Measurements from ENCODE around the gene FGD5.

The FGD5 gene

GRCh38 chr3:14779069-14779685, 39.6 kb upstream of the FGD5 start:
- Histone ChIP-seq H3K27me3 (replicated peaks; ENCODE audit: control insufficient read depth, insufficient read depth, low read length) (peaks cover 9% of the 10 kb centered on the region), H3K9ac (ENCODE audit: low read length) (no peak overlapping the region), H3K4me1 (ENCODE audit: control insufficient read depth, insufficient read depth, low read length) (peaks cover under 1% of the 10 kb centered on the region), H3K9me3 (ENCODE audit: control insufficient read depth, low read length) (peaks cover 14% of the 10 kb centered on the region), H3K36me3 (ENCODE audit: control insufficient read depth, insufficient read depth, low read length, severe bottlenecking) (no peaks in the 10 kb centered on the region), H3K4me3 (ENCODE audit: low read length) (no peak overlapping the region)
- no peak for DNase-seq (ENCODE audit: low read depth)

DNA sequence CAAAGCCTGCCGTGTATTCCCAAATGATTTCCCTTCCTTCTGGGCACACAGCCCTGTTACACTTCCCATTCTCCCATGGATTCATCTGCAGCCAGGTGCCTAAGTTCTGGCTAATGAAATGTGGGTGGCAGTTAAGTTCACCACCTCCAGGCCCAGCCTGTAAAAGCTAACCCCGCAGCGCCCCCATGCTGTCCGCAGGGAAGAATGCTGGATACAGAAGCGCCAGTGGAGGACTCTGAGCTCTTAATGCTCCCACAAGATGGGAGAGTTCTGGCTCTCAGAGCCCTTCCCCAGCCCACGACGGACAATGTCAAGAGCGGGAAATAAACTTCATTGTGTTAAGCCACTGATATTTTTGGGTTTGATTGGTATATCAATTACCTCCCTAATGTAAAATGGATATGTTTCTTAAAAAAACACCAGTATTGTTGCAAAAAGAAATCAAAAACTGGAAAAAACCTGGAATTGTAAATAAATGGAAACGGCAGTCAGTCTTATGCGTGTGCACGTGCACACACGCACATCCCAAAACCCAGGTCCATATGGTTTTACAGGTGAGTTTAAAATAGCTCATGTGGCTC, 37.7 kb upstream of the FGD5 start:
- Histone ChIP-seq H3K9ac (ENCODE audit: low read length) (no peak overlapping the region), H3K9me3 (ENCODE audit: control insufficient read depth, low read length) (peaks cover 14% of the 10 kb centered on the region), H3K36me3 (ENCODE audit: control insufficient read depth, insufficient read depth, low read length, severe bottlenecking) (no peaks in the 10 kb centered on the region), H3K4me1 (ENCODE audit: control insufficient read depth, insufficient read depth, low read length) (peaks cover 3% of the 10 kb centered on the region), H3K27me3 (replicated peaks; ENCODE audit: control insufficient read depth, insufficient read depth, low read length) (peaks cover 16% of the 10 kb centered on the region), H3K4me3 (ENCODE audit: low read length) (no peak overlapping the region)
- DNase-seq (ENCODE audit: low read depth): peak; percentile 20

GRCh38 chr3:14783480-14784086, 35.2 kb upstream of the FGD5 start:
- peaks cover 19% of the 10 kb centered on the region for H3K9me3 ChIP-seq (ENCODE audit: control insufficient read depth, low read length)
- no peak for DNase-seq (ENCODE audit: low read depth)
- peaks cover 3% of the 10 kb centered on the region for H3K4me1 ChIP-seq (ENCODE audit: control insufficient read depth, insufficient read depth, low read length)
- peaks cover 28% of the 10 kb centered on the region for H3K27me3 ChIP-seq (replicated peaks; ENCODE audit: control insufficient read depth, insufficient read depth, low read length)
- H3K9ac ChIP-seq (ENCODE audit: low read length): no peak overlapping the region
- H3K4me3 ChIP-seq (ENCODE audit: low read length): no peak overlapping the region
- H3K36me3 ChIP-seq (ENCODE audit: control insufficient read depth, insufficient read depth, low read length, severe bottlenecking): no peaks in the 10 kb centered on the region

DNA sequence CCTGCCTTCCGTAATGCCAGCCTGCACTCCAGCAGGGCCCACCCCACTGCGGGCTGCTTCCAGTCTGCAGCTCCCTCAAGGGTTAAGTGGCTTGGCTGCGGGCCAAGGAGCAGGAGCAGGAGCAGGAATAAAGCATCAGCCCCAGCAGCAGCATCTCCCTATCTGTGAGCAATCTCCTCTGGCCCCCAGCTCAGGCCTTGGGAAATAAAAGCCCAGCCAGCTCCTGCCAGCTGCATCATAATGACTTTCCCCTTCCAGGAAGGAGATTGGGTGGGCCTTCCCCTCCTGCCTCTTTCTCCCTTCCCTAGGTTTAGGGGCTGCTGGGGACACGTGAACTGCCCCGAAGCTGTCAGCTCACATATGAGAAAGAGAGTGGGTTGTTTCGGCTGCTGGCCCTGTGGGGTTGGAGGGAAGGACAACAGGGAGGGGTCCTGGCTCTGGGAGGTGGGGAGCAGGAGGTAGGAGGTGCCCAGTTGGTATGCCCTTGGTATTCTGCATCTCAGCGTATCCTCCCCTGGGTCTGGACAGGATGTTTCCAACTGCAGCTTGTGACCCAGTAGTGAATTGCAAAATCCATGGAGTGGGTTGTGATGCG, 34.6 kb upstream of the FGD5 start:
- peaks cover 28% of the 10 kb centered on the region for H3K27me3 ChIP-seq (replicated peaks; ENCODE audit: control insufficient read depth, insufficient read depth, low read length)
- peaks cover 13% of the 10 kb centered on the region for H3K9me3 ChIP-seq (ENCODE audit: control insufficient read depth, low read length)
- H3K4me3 ChIP-seq (ENCODE audit: low read length): no peak overlapping the region
- no peaks in the 10 kb centered on the region for H3K36me3 ChIP-seq (ENCODE audit: control insufficient read depth, insufficient read depth, low read length, severe bottlenecking)
- no peak overlapping the region for H3K9ac ChIP-seq (ENCODE audit: low read length)
- peaks cover 3% of the 10 kb centered on the region for H3K4me1 ChIP-seq (ENCODE audit: control insufficient read depth, insufficient read depth, low read length)
- DNase-seq (ENCODE audit: low read depth): no peak

DNA sequence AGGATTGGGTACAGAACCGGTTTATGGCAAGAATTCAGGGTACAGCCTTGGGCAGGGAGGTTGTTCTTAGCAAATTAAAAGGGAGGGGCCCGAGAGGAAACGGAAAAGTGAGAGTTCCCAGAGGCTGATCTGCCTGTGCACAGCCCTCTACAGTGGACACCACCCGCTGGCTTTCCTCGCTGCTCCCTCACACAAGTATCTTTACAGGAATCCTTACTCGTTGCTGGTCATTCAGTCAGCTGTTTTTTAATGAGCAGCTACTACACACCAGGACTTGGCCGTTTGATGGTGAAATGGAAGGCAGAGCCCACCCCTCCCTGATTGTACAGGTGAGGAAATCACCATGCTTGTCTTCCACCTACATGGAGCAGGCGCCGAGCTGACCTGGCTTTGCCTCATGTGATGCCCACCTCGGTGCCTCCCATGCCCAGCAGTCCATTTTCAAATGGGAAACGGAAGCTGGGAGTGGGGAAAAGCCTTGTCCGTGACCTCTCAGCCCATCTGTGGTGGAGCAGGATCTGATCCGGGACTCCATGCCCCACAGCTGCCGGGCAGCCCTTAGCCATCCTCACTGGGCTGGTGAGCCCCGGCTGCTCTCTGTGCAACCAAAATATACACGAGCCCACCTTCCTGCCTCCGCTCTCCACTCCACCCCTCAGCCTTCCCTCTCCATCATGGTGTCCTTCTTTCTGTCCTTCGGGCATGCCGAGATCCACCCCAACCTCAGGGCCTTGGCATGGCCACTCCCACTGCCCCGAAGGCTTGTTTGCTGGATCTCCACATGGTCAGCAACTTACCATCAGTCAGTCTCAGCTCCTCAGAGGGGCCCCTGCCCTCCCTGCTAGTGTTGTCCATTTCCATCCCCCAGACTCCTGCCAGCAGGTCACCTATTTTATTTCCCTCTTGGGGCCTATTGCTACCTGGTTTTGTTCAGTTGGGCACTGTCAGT, 33.3 kb upstream of the FGD5 start:
- peaks cover 36% of the 10 kb centered on the region for H3K27me3 ChIP-seq (replicated peaks; ENCODE audit: control insufficient read depth, insufficient read depth, low read length)

GRCh38 chr3:14786369-14786768, 32.4 kb upstream of the FGD5 start:
- no peaks in the 10 kb centered on the region for H3K36me3 ChIP-seq (ENCODE audit: control insufficient read depth, insufficient read depth, low read length, severe bottlenecking)
- peaks cover 7% of the 10 kb centered on the region for H3K9me3 ChIP-seq (ENCODE audit: control insufficient read depth, low read length)
- H3K9ac ChIP-seq (ENCODE audit: low read length): no peak overlapping the region
- no peak overlapping the region for H3K4me3 ChIP-seq (ENCODE audit: low read length)
- H3K4me1 ChIP-seq (ENCODE audit: control insufficient read depth, insufficient read depth, low read length): peaks cover 3% of the 10 kb centered on the region
- peaks cover 43% of the 10 kb centered on the region for H3K27me3 ChIP-seq (replicated peaks; ENCODE audit: control insufficient read depth, insufficient read depth, low read length)
- DNase-seq (ENCODE audit: low read depth): no peak

More for the DNA sequence above, 33.3 kb upstream of the FGD5 start:
- H3K36me3 ChIP-seq (ENCODE audit: control insufficient read depth, insufficient read depth, low read length, severe bottlenecking): no peaks in the 10 kb centered on the region
- no peak overlapping the region for H3K9ac ChIP-seq (ENCODE audit: low read length)
- no peak overlapping the region for H3K4me3 ChIP-seq (ENCODE audit: low read length)
- no peak for DNase-seq (ENCODE audit: low read depth)
- peaks cover 3% of the 10 kb centered on the region for H3K4me1 ChIP-seq (ENCODE audit: control insufficient read depth, insufficient read depth, low read length)
- H3K9me3 ChIP-seq (ENCODE audit: control insufficient read depth, low read length): peaks cover 7% of the 10 kb centered on the region

- no peak overlapping the region for H3K9ac ChIP-seq (ENCODE audit: low read length)
- no peak overlapping the region for H3K4me3 ChIP-seq (ENCODE audit: low read length)
- no peaks in the 10 kb centered on the region for H3K36me3 ChIP-seq (ENCODE audit: control insufficient read depth, insufficient read depth, low read length, severe bottlenecking)
- no peak for DNase-seq (ENCODE audit: low read depth)
- H3K27me3 ChIP-seq (replicated peaks; ENCODE audit: control insufficient read depth, insufficient read depth, low read length): peaks cover 43% of the 10 kb centered on the region
- H3K9me3 ChIP-seq (ENCODE audit: control insufficient read depth, low read length): peaks cover 7% of the 10 kb centered on the region
- H3K4me1 ChIP-seq (ENCODE audit: control insufficient read depth, insufficient read depth, low read length): peaks cover 3% of the 10 kb centered on the region
These were observed 31.1 kb upstream of the FGD5 start for GRCh38 chr3:14787630-14788029.

DNA sequence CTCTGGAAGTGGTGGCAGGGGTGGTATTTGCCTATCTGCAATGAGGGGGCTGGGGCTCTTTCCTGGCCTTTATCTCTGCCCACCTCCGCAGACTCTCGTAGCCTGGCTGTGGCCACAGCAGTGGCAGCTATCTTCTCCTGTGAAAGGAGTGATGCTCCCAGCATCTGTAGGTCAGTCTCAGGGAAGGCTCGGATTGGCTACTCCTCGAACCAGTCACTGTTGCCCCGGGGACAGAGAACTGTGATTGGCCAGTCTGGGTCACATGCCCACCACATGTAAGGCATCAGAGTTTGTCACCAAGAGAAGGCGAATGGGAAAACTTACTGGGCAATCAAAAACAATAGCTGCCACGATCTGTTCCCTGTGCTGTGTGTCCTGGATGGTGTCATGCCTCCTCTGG, 30.1 kb upstream of the FGD5 start:
- Histone ChIP-seq H3K9me3 (ENCODE audit: control insufficient read depth, low read length) (peaks cover 7% of the 10 kb centered on the region), H3K4me1 (ENCODE audit: control insufficient read depth, insufficient read depth, low read length) (peaks cover 3% of the 10 kb centered on the region), H3K27me3 (replicated peaks; ENCODE audit: control insufficient read depth, insufficient read depth, low read length) (peaks cover 43% of the 10 kb centered on the region), H3K4me3 (ENCODE audit: low read length) (no peak overlapping the region), H3K9ac (ENCODE audit: low read length) (no peak overlapping the region), H3K36me3 (ENCODE audit: control insufficient read depth, insufficient read depth, low read length, severe bottlenecking) (no peaks in the 10 kb centered on the region)
- DNase-seq (ENCODE audit: low read depth): no peak

DNA sequence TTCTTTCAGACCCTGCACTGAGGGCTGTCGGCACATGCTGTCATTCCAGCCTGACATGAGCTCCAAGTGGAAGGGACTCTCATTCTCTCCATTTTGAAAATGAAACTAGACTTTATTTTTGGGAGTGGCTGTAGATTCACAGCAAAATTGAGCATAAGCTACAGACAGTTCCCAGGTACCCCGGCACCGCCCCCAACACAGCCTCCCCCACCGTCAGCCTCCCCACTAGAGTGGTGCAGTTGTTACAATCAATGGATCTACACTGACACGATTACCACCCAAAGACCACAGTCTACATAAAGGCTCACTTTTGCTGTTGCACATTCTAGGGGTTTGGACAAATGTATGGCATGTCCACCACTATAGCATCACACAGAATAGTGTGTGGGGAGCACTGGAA, 29.5 kb upstream of the FGD5 start:
- no peak for DNase-seq (ENCODE audit: low read depth)
- H3K27me3 ChIP-seq (replicated peaks; ENCODE audit: control insufficient read depth, insufficient read depth, low read length): peaks cover 44% of the 10 kb centered on the region
- peaks cover 7% of the 10 kb centered on the region for H3K9me3 ChIP-seq (ENCODE audit: control insufficient read depth, low read length)
- H3K4me1 ChIP-seq (ENCODE audit: control insufficient read depth, insufficient read depth, low read length): peaks cover 2% of the 10 kb centered on the region
- no peak overlapping the region for H3K4me3 ChIP-seq (ENCODE audit: low read length)
- no peak overlapping the region for H3K9ac ChIP-seq (ENCODE audit: low read length)
- H3K36me3 ChIP-seq (ENCODE audit: control insufficient read depth, insufficient read depth, low read length, severe bottlenecking): no peaks in the 10 kb centered on the region

GRCh38 chr3:14789640-14790285, 29.0 kb upstream of the FGD5 start:
- H3K36me3 ChIP-seq (ENCODE audit: control insufficient read depth, insufficient read depth, low read length, severe bottlenecking): no peaks in the 10 kb centered on the region
- no peaks in the 10 kb centered on the region for H3K4me1 ChIP-seq (ENCODE audit: control insufficient read depth, insufficient read depth, low read length)
- no peak overlapping the region for H3K9ac ChIP-seq (ENCODE audit: low read length)
- DNase-seq (ENCODE audit: low read depth): no peak
- peaks cover 7% of the 10 kb centered on the region for H3K9me3 ChIP-seq (ENCODE audit: control insufficient read depth, low read length)
- peaks cover 47% of the 10 kb centered on the region for H3K27me3 ChIP-seq (replicated peaks; ENCODE audit: control insufficient read depth, insufficient read depth, low read length)
- no peak overlapping the region for H3K4me3 ChIP-seq (ENCODE audit: low read length)
